NB4 (cell line): ENCODE data around the gene SFXN5.

ENCODE experiments used
- CTCF ChIP-seq: IDR thresholded peaks from one replicate; pipeline ENCODE4 v1.5.1; 2012; ENCODE audit warnings: low read depth, low read length
- MYC ChIP-seq: IDR thresholded peaks from 2 replicates; pipeline ENCODE4 v1.6.1; 2011; ENCODE audit warnings: low read depth, low read length
- POLR2A ChIP-seq: IDR thresholded peaks from 2 replicates; pipeline ENCODE4 v1.6.1; 2011; ENCODE audit warnings: mild to moderate bottlenecking; ENCODE audit not compliant: insufficient read length; ENCODE audit errors: extremely low read depth
- TF ChIP-seq, protein P1 (sequence below): IDR thresholded peaks from 2 replicates; pipeline ENCODE4 v1.6.1; 2011; ENCODE audit warnings: low read depth, low read length

GRCh38 chr2:73004889-73005596 lies 66.5 kb downstream of the SFXN5 start:
- TF ChIP-seq CTCF (no peak), POLR2A (no peak), MYC (no peak)
- TF ChIP-seq, protein P1, sequence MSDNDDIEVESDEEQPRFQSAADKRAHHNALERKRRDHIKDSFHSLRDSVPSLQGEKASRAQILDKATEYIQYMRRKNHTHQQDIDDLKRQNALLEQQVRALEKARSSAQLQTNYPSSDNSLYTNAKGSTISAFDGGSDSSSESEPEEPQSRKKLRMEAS = no peak
